Measurements from ENCODE around the gene STAB2. TPM values are rescaled to one million over a fixed set of nuclear protein-coding genes. Genes with fewer than 3 reads are reported as not detected.

The STAB2 gene
- polyA plus RNA-seq, 1 of the 3 experiments (the other 2 are of a cell fraction) = not detected

GRCh38 chr12:103542078-103542477 is 45.0 kb upstream of the STAB2 start:
- Histone ChIP-seq H3K9me3 (no peaks in the 10 kb centered on the region), H3F3A (replicated peaks; ENCODE audit: insufficient read depth) (no peaks in the 10 kb centered on the region), H3K9ac (no peak overlapping the region), H3K4me2 (no peak overlapping the region), H2AFZ (ENCODE audit: low read depth) (no peak overlapping the region), H4K20me1 (ENCODE audit: insufficient read depth) (no peaks in the 10 kb centered on the region), H3K36me3 (replicated peaks in 1 of 2; ENCODE audit: control insufficient read depth in 1 of 2, insufficient read depth in 2 of 2, low read length in 1 of 2) (no peaks in the 10 kb centered on the region), H3K9me2 (no peaks in the 10 kb centered on the region), H3K4me3 (ENCODE audit: low read depth in 2 of 2, low read length in 1 of 2) (no peak overlapping the region), H3K4me1 (ENCODE audit: control insufficient read depth in 1 of 2, insufficient read depth in 2 of 2, low read depth in 1 of 2, low read length in 1 of 2) (no peaks in the 10 kb centered on the region), H3K27me3 (ENCODE audit: insufficient read depth) (no peaks in the 10 kb centered on the region), H3K79me2 (ENCODE audit: insufficient read depth) (no peaks in the 10 kb centered on the region), H3K27ac (ENCODE audit: low read depth in 2 of 2, low read length in 1 of 2) (no peak overlapping the region)
- TF ChIP-seq EZH2phosphoT487 (IDR thresholded peaks at IDR 0.05; ENCODE audit: borderline replicate concordance, low read depth) (no peak), ZBTB33 (IDR thresholded peaks at IDR 0.05; ENCODE audit: borderline replicate concordance, low read depth) (no peak), SMC3 (IDR thresholded peaks at IDR 0.05; ENCODE audit: low read depth, low read length) (no peak), NRF1 (IDR thresholded peaks at IDR 0.05; ENCODE audit: low read depth, low read length) (no peak), FOXJ3 (CRISPR knock-in tag; IDR thresholded peaks at IDR 0.05) (no peak)
- CTCF ChIA-PET = interaction anchor here (0.8 to 1.7 kb wide), 4 partner anchors 28 to 659 kb away, joined by 3 to 6 read pairs (median 4); no protein-coding TSS in a partner anchor
- no peak for DNase-seq
- WGBS (ENCODE audit: low lambda C conversion rate) = 52% methylated on average over 3 of the region's 3 CpGs
- POLR2A ChIA-PET = no interaction called here

- Histone ChIP-seq H3K36me3 (replicated peaks in 1 of 2; ENCODE audit: control insufficient read depth in 1 of 2, insufficient read depth in 2 of 2, low read length in 1 of 2) (no peaks in the 10 kb centered on the region), H3K27me3 (ENCODE audit: insufficient read depth) (no peaks in the 10 kb centered on the region), H3K9me3 (no peaks in the 10 kb centered on the region), H3K9ac (no peak overlapping the region), H3K9me2 (no peaks in the 10 kb centered on the region), H3K27ac (ENCODE audit: low read depth in 2 of 2, low read length in 1 of 2) (no peak overlapping the region), H3K4me3 (ENCODE audit: low read depth in 2 of 2, low read length in 1 of 2) (no peak overlapping the region), H3K79me2 (ENCODE audit: insufficient read depth) (no peaks in the 10 kb centered on the region), H2AFZ (ENCODE audit: low read depth) (no peak overlapping the region), H3F3A (replicated peaks; ENCODE audit: insufficient read depth) (no peaks in the 10 kb centered on the region), H3K4me2 (no peak overlapping the region), H3K4me1 (ENCODE audit: control insufficient read depth in 1 of 2, insufficient read depth in 2 of 2, low read depth in 1 of 2, low read length in 1 of 2) (no peaks in the 10 kb centered on the region; a peak in 1 of 4 replicates), H4K20me1 (ENCODE audit: insufficient read depth) (no peaks in the 10 kb centered on the region)
- POLR2A ChIA-PET = no interaction called here
- DNase-seq = no peak
- 58% methylated on average over 2 of the region's 2 CpGs for WGBS (ENCODE audit: low lambda C conversion rate)
- CTCF ChIA-PET = interaction anchor here (1.0 to 6.9 kb wide), 5 partner anchors 19 to 663 kb away, joined by 3 to 138 read pairs (median 15); no protein-coding TSS in a partner anchor
- no peak for TF ChIP-seq NRF1 (IDR thresholded peaks at IDR 0.05; ENCODE audit: low read depth, low read length)
- TF ChIP-seq USF2 (IDR thresholded peaks at IDR 0.05; ENCODE audit: borderline replicate concordance, low read depth, low read length) = no peak
- no peak for TF ChIP-seq ZBTB33 (IDR thresholded peaks at IDR 0.05; ENCODE audit: borderline replicate concordance, low read depth)
- TF ChIP-seq TCF12 (IDR thresholded peaks at IDR 0.05) = no peak
- no peak for TF ChIP-seq GABPA (IDR thresholded peaks at IDR 0.05; ENCODE audit: low read depth)
- no peak for TF ChIP-seq USF1 (IDR thresholded peaks at IDR 0.05; ENCODE audit: borderline replicate concordance, low read depth)
- no peak for TF ChIP-seq MXI1 (IDR thresholded peaks at IDR 0.05; ENCODE audit: low read depth, low read length)
- TF ChIP-seq PBX3 (IDR thresholded peaks at IDR 0.05) = no peak
- TF ChIP-seq RXRA (IDR thresholded peaks at IDR 0.05; ENCODE audit: borderline replicate concordance, low read depth) = no peak
- no peak for TF ChIP-seq SIN3A (IDR thresholded peaks at IDR 0.05; ENCODE audit: borderline replicate concordance, low read depth, low read length)
- no peak for TF ChIP-seq MEF2A (IDR thresholded peaks at IDR 0.05; ENCODE audit: borderline replicate concordance, low read depth)
- TF ChIP-seq YY1 (IDR thresholded peaks at IDR 0.05; ENCODE audit: low read depth) = no peak
These were observed 40.1 kb upstream of the STAB2 start for GRCh38 chr12:103546959-103547358.

Measured in SK-N-SH (cell line).